ENCODE results near the gene ANKRD35.
"Not testable (repeated sequence)": the region's sequence is repeated elsewhere in the genome, so short reads cannot be mapped to it uniquely, and the experiment has no call there.

ANKRD35 gene

GRCh38 chr1:145885738-145886287 is at the start of gene ANKRD35:
TSS of gene ANKRD35 (minus strand) at chr1:145885866. CDS start at chr1:145885758, 108 bp downstream.
- peak; percentile 82 to 83 for DNase-seq

- DNase-seq = peak in 1 of 2 experiments; percentile 16
These were observed 46.9 kb upstream of the ANKRD35 start for GRCh38 chr1:145932522-145933009.

GRCh38 chr1:145927916-145928643 is 42.4 kb upstream of the ANKRD35 start:
- no peak for DNase-seq

GRCh38 chr1:145927063-145927886 is 41.6 kb upstream of the ANKRD35 start, which contains the start of gene RBM8A:
TSS of gene RBM8A (minus strand) at chr1:145927484. CDS start at chr1:145927426, 58 bp downstream.
- peak; percentile 78 to 95 for DNase-seq

GRCh38 chr1:145926686-145927062 is 41.0 kb upstream of the ANKRD35 start:
- peak; percentile 34 to 62 for DNase-seq

GRCh38 chr1:145922266-145922665 is 36.6 kb upstream of the ANKRD35 start:
- DNase-seq = no peak

- DNase-seq = not testable (repeated sequence)
These were observed 34.6 kb upstream of the ANKRD35 start for GRCh38 chr1:145920297-145920696.

- no peak for DNase-seq
These were observed 33.6 kb upstream of the ANKRD35 start for GRCh38 chr1:145918992-145919939.

- DNase-seq = peak; percentile 87 to 89
These were observed 32.7 kb upstream of the ANKRD35 start, which contains the start of gene PEX11B for GRCh38 chr1:145918144-145918991. TSS of gene PEX11B (minus strand) at chr1:145918717. CDS start at chr1:145918688, 29 bp downstream.

- no peak for DNase-seq
These were observed 31.9 kb upstream of the ANKRD35 start for GRCh38 chr1:145917595-145917994.

- DNase-seq = no peak
These were observed 31.1 kb upstream of the ANKRD35 start for GRCh38 chr1:145916745-145917144.

GRCh38 chr1:145912128-145912641 is 26.5 kb upstream of the ANKRD35 start:
- DNase-seq = no peak

- DNase-seq = no peak
These were observed 23.0 kb upstream of the ANKRD35 start for GRCh38 chr1:145908653-145909052.

GRCh38 chr1:145906954-145907753 is 21.5 kb upstream of the ANKRD35 start:
- no peak for DNase-seq

GRCh38 chr1:145901312-145902021 is 15.8 kb upstream of the ANKRD35 start:
- DNase-seq = no peak

- no peak for DNase-seq
These were observed 13.1 kb upstream of the ANKRD35 start for GRCh38 chr1:145898756-145899155.

GRCh38 chr1:145897969-145898368 is 12.3 kb upstream of the ANKRD35 start:
- no peak for DNase-seq

GRCh38 chr1:145895471-145895870 is 9.8 kb upstream of the ANKRD35 start:
- no peak for DNase-seq

All from stimulated activated CD4-positive, alpha-beta T cell treated with anti-CD3 and anti-CD28 coated beads, Interleukin-4, amount 100 ng/mL, for 4 hours (primary cell).